ENCODE results near the gene KRTCAP3. TPM values are rescaled to one million over a fixed set of nuclear protein-coding genes. Genes with fewer than 3 reads are reported as not detected.

KRTCAP3 gene
- total and polyA plus RNA-seq, 2 of the 8 experiments (the other 6 are each of a cell fraction or from before 2014, with no cell fraction given), result 55.4 to 72.5 TPM

DNA sequence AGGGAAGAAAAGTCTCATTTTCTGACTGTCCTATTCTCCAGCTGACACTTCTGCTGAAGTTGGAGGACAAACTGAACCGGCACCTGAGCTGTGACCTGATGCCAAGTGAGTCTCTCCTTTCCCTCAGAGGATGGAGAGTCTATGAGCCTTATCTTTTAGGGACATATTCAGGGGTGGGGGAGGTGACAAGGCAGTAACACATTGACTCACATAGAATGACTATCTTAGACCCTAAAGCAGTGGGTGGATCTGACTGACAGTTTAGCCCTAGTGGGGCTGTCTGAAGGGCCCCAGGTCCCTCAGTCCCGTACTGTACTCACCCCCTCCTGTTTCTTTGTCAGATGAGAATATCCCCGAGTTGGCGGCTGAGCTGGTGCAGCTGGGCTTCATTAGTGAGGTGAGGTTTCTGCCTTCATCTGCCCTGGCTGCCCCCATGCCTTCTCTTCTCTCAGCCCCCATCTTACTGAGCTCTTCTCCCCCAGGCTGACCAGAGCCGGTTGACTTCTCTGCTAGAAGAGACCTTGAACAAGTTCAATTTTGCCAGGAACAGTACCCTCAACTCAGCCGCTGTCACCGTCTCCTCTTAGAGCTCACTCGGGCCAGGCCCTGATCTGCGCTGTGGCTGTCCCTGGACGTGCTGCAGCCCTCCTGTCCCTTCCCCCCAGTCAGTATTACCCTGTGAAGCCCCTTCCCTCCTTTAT lies 805 bp upstream of the KRTCAP3 start:
- CTCF ChIA-PET (ENCODE audit: partially characterized antibody), result interaction anchor here (0.7 to 2.3 kb wide), 10 partner anchors 10 to 192 kb away, joined by 3 to 24 read pairs (median 4); partner anchors contain the start of genes CCDC121 and GPN1
- H3K79me1 ChIP-seq (ENCODE audit: low read depth, low read length), result no peaks in the 10 kb centered on the region; the same call in 1 of the 2 replicates
- no peak overlapping the region for H4K91ac ChIP-seq (replicated peaks; ENCODE audit: insufficient read length, low read length)
- H2AK5ac ChIP-seq (ENCODE audit: low read depth, low read length), result no peak overlapping the region
- H3K14ac ChIP-seq (ENCODE audit: insufficient read length), result no peak overlapping the region
- no peak overlapping the region for H2BK20ac ChIP-seq (ENCODE audit: low read length)
- no peak overlapping the region for H3K18ac ChIP-seq (ENCODE audit: extremely low read depth, low read length)
- H3K23ac ChIP-seq (ENCODE audit: insufficient read length), result no peak overlapping the region
- H3K36me3 ChIP-seq (ENCODE audit: control insufficient read depth in 2 of 4, insufficient read depth in 4 of 4, low read length in 3 of 4), result peaks cover 14 to 45% (median 27%) of the 10 kb centered on the region in 4 experiments
- H3K4me3 ChIP-seq (ENCODE audit: extremely low read depth in 1 of 4, insufficient read depth in 2 of 4, low read depth in 3 of 4, low read length in 4 of 4), result peak overlapping the region in 3 of 4 experiments; percentile 23 to 69 (median 32); a peak in 4 of 8 replicates
- no peaks in the 10 kb centered on the region for H3K9me3 ChIP-seq (ENCODE audit: insufficient read depth in 2 of 2, low read depth in 1 of 2, low read length in 1 of 2)
- H2BK12ac ChIP-seq (ENCODE audit: low read depth, low read length), result no peak overlapping the region
- H2BK5ac ChIP-seq (ENCODE audit: low read depth, low read length), result no peak overlapping the region
- no peak overlapping the region for H3K56ac ChIP-seq (replicated peaks; ENCODE audit: insufficient read length, low read depth, low read length)
- WGBS, 2 experiments (ENCODE audit: extremely low coverage in 1 of 2, insufficient coverage in 1 of 2, insufficient read length in 1 of 2, insufficient replicate concordance in 2 of 2, low coverage in 1 of 2, low lambda C conversion rate in 2 of 2, missing lambda C conversion rate in 1 of 2), result 86% methylated on average over 10 of the region's 10 CpGs; no CpG with 5 or more reads in 1 of the 2 experiments
- FAIRE-seq (no peak), DNase-seq (ENCODE audit: low read depth in 1 of 2, low spot score in 2 of 2) (peak in 1 of 2 experiments; percentile 50)
- no peak overlapping the region for H4K8ac ChIP-seq (ENCODE audit: extremely low read depth, insufficient read depth, low read length)
- H3K23me2 ChIP-seq (ENCODE audit: low read depth, low read length), result peaks cover 8% of the 10 kb centered on the region
- peaks cover 0 to 14% (median 8%) of the 10 kb centered on the region in 4 experiments; a peak in 5 of 7 replicates for H3K4me1 ChIP-seq (replicated peaks in 1 of 4; ENCODE audit: control insufficient read depth in 3 of 4, insufficient read depth in 4 of 4, low read length in 3 of 4)
- POLR2A ChIA-PET (ENCODE audit: partially characterized antibody), result interaction anchor here (1.2 to 4.2 kb wide), 3 partner anchors 12 to 72 kb away, joined by 3 to 19 read pairs (median 6); partner anchors contain the start of genes EIF2B4, NRBP1 and PPM1G
- H2BK120ac ChIP-seq (replicated peaks; ENCODE audit: low read depth, low read length), result no peak overlapping the region
- no peak overlapping the region for H4K5ac ChIP-seq (ENCODE audit: insufficient read length, low read depth, low read length)
- 0 out of 7 replicates have a peak overlapping the region, but pooled peaks of 1 of the 4 experiments have one; percentile 55 for H3K9ac ChIP-seq (replicated peaks in 1 of 4; ENCODE audit: extremely low read depth in 1 of 4, low read depth in 3 of 4, low read length in 3 of 4)
- no peaks in the 10 kb centered on the region for H3K27me3 ChIP-seq (replicated peaks in 1 of 4; ENCODE audit: control insufficient read depth in 3 of 4, extremely low read depth in 1 of 4, insufficient read depth in 3 of 4, low read length in 3 of 4)
- H3K27ac ChIP-seq (ENCODE audit: low read depth, low read length), result no peak overlapping the region
- no peak overlapping the region for H2BK15ac ChIP-seq (ENCODE audit: low read length)
- H2AFZ ChIP-seq (ENCODE audit: low read length), result no peak overlapping the region
- H4K20me1 ChIP-seq (replicated peaks in 1 of 2; ENCODE audit: control insufficient read depth in 1 of 2, insufficient read depth in 2 of 2, low read length in 2 of 2), result no peaks in the 10 kb centered on the region
- H3K79me2 ChIP-seq (ENCODE audit: control insufficient read depth in 1 of 2, insufficient read depth in 2 of 2, low read length in 2 of 2), result no peaks in the 10 kb centered on the region
- H3K4ac ChIP-seq (replicated peaks; ENCODE audit: insufficient read length, low read depth, low read length), result no peak overlapping the region
- peak overlapping the region; percentile 51 to 89; a peak in 2 of 4 replicates for H3K4me2 ChIP-seq (ENCODE audit: insufficient read depth in 1 of 2, low read depth in 2 of 2, low read length in 2 of 2)
- no peak for TF ChIP-seq FOSL1 (IDR thresholded peaks at IDR 0.05; ENCODE audit: insufficient read depth, low read depth, low read length)
- TF ChIP-seq RBBP5 (IDR thresholded peaks at IDR 0.05; ENCODE audit: borderline replicate concordance, low read depth, low read length), result no peak
- TF ChIP-seq EGR1 (IDR thresholded peaks at IDR 0.05; ENCODE audit: borderline replicate concordance, low read depth, low read length), result no peak
- TF ChIP-seq POU5F1 (IDR thresholded peaks at IDR 0.05; ENCODE audit: low read depth, low read length), result no peak
- TF ChIP-seq CBX5 (IDR thresholded peaks at IDR 0.05; ENCODE audit: low read depth, low read length), result no peak
- no peak for TF ChIP-seq JUND (IDR thresholded peaks at IDR 0.05; ENCODE audit: low read length)
- TF ChIP-seq TAF1 (IDR thresholded peaks at IDR 0.05; ENCODE audit: low read depth, low read length), result no peak
- no peak for TF ChIP-seq SP2 (IDR thresholded peaks at IDR 0.05; ENCODE audit: low read length)
- TF ChIP-seq CTBP2 (IDR thresholded peaks at IDR 0.05; ENCODE audit: borderline replicate concordance, insufficient read depth, insufficient read length, low read length), result no peak
- TF ChIP-seq KDM5A (IDR thresholded peaks at IDR 0.05; ENCODE audit: low read length), result no peak
- TF ChIP-seq RAD21 (IDR thresholded peaks at IDR 0.05 in 1 of 2, conservative IDR thresholded peaks at IDR 0.05 in 1 of 2; ENCODE audit: low read depth in 2 of 2, low read length in 2 of 2), result no peak
- TF ChIP-seq KDM4A (IDR thresholded peaks at IDR 0.05; ENCODE audit: low read depth, low read length, severe bottlenecking), result no peak
